Measurements from ENCODE around the gene GNAL.

- no peak for TF ChIP-seq TAF1 (IDR thresholded peaks at IDR 0.05; ENCODE audit: borderline replicate concordance, insufficient read depth, low read length)
- TF ChIP-seq REST (IDR thresholded peaks at IDR 0.05; ENCODE audit: insufficient read depth in 1 of 2, low read depth in 2 of 2, low read length in 2 of 2) = no peak
- TF ChIP-seq POLR2AphosphoS5 (IDR thresholded peaks at IDR 0.05; ENCODE audit: low read depth, low read length) = no peak
Measured at GRCh38 chr18:11925800-11926481, 236.9 kb downstream of the GNAL start.
